ENCODE measurements around the gene SMIM33. TPM values are rescaled to one million over a fixed set of nuclear protein-coding genes. Genes with fewer than 3 reads are reported as not detected.

The SMIM33 gene
- total and polyA plus RNA-seq, 9 of the 15 experiments (the other 6 are each of a cell fraction or from before 2014, with no cell fraction given), result not detected

- TF ChIP-seq XRCC3 (IDR thresholded peaks at IDR 0.05) (no peak), CHCHD3 (CRISPR knock-in tag; IDR thresholded peaks at IDR 0.05) (no peak), RFX7 (CRISPR knock-in tag; IDR thresholded peaks at IDR 0.05) (no peak), ATF4 (CRISPR knock-in tag; IDR thresholded peaks at IDR 0.05) (no peak), ZNF133 (CRISPR knock-in tag; IDR thresholded peaks at IDR 0.05) (no peak), HNRNPLL (IDR thresholded peaks at IDR 0.05; ENCODE audit: low read depth, low read length, poor library complexity, severe bottlenecking) (no peak), BACH1 (tag; IDR thresholded peaks at IDR 0.05) (no peak), WHSC1 (IDR thresholded peaks at IDR 0.05; ENCODE audit: low read length) (no peak), ZFP91 (CRISPR knock-in tag; IDR thresholded peaks at IDR 0.05) (no peak), RB1 (IDR thresholded peaks at IDR 0.05; ENCODE audit: low read depth) (peak; percentile 47; the same call in 1 of the 2 replicates), DACH1 (IDR thresholded peaks at IDR 0.05; ENCODE audit: partially characterized antibody) (peak; percentile 30), U2AF1 (optimal IDR thresholded peaks at IDR 0.05; ENCODE audit: low read depth, low read length) (no peak), ARID3B (CRISPR knock-in tag; IDR thresholded peaks at IDR 0.05; ENCODE audit: borderline replicate concordance) (no peak), PHF8 (IDR thresholded peaks at IDR 0.05; ENCODE audit: borderline replicate concordance, low read length) (no peak), ZHX1 (conservative IDR thresholded peaks at IDR 0.05; ENCODE audit: low read length) (no peak), ZNF347 (CRISPR knock-in tag; IDR thresholded peaks at IDR 0.05; ENCODE audit: low read depth) (no peak), ZNF584 (CRISPR knock-in tag; IDR thresholded peaks at IDR 0.05; ENCODE audit: low read depth) (no peak), DIDO1 (tag; IDR thresholded peaks at IDR 0.05; ENCODE audit: low read depth) (no peak), RHOXF2B (CRISPR knock-in tag; conservative IDR thresholded peaks at IDR 0.05) (no peak), ZNF224 (CRISPR knock-in tag; IDR thresholded peaks at IDR 0.05) (no peak), THRB (CRISPR knock-in tag; conservative IDR thresholded peaks at IDR 0.05) (no peak), MEF2A (IDR thresholded peaks at IDR 0.05; ENCODE audit: control insufficient read depth, low read depth, low read length) (no peak)
These were observed 48.4 kb upstream of the SMIM33 start (continued) for GRCh38 chr5:139422307-139422893.

Data from K562 (cell line).